Measurements from ENCODE around the gene AUTS2. TPM values are rescaled to one million over a fixed set of nuclear protein-coding genes. Genes with fewer than 3 reads are reported as not detected.

Gene AUTS2
- total RNA-seq, 4 donors from 2014 or later, result 29.8 to 114 (median 59.4) TPM

- DNase-seq, result no peak
- peaks cover 0 to 8% (median 4%) of the 10 kb centered on the region in 4 donors for H3K4me1 ChIP-seq
- no peaks in the 10 kb centered on the region for H3K27me3 ChIP-seq
- no peak for TF ChIP-seq EP300 (IDR thresholded peaks at IDR 0.05; ENCODE audit: low read depth)
- no peak for TF ChIP-seq POLR2AphosphoS5 (IDR thresholded peaks at IDR 0.05)
- TF ChIP-seq CTCF (IDR thresholded peaks at IDR 0.05), result no peak
- no peak for TF ChIP-seq POLR2A (IDR thresholded peaks at IDR 0.05)
- H3K9me3 ChIP-seq, result no peaks in the 10 kb centered on the region
- in situ Hi-C loops (cut with MboI; ENCODE audit: low pct_ligation_motif_present in 1 of 4, low pct_unique_long_range_greater_than_20kb in 1 of 4, low sequenced_read_pairs in 3 of 4), result no loop called here
- H3K4me3 ChIP-seq, result no peak overlapping the region
- intact Hi-C loops (cut with DNase I; ENCODE audit: low total_unique reads), result no loop called here
- H3K36me3 ChIP-seq, result no peaks in the 10 kb centered on the region
- WGBS, 2 donors (ENCODE audit: low coverage in 1 of 2), result 80% methylated on average over 3 of the region's 3 CpGs
- H3K27ac ChIP-seq, result no peak overlapping the region
Measured at GRCh38 chr7:70217571-70217970, 619.3 kb downstream of the AUTS2 start.

- in situ Hi-C loops (cut with MboI; ENCODE audit: low pct_ligation_motif_present in 1 of 4, low pct_unique_long_range_greater_than_20kb in 1 of 4, low sequenced_read_pairs in 3 of 4), result no loop called here
- TF ChIP-seq POLR2A (IDR thresholded peaks at IDR 0.05), result no peak
- no peak for TF ChIP-seq EP300 (IDR thresholded peaks at IDR 0.05; ENCODE audit: low read depth)
- no peak for TF ChIP-seq POLR2AphosphoS5 (IDR thresholded peaks at IDR 0.05)
- no peak for TF ChIP-seq CTCF (IDR thresholded peaks at IDR 0.05)
- H3K27ac ChIP-seq, result no peak overlapping the region
- no peaks in the 10 kb centered on the region for H3K9me3 ChIP-seq
- H3K27me3 ChIP-seq, result no peaks in the 10 kb centered on the region
- H3K4me3 ChIP-seq, result no peak overlapping the region
- peaks cover 0 to 8% (median 4%) of the 10 kb centered on the region in 4 donors for H3K4me1 ChIP-seq
- 51 to 76% methylated on average over 3 of the region's 3 CpGs for WGBS, 2 donors (ENCODE audit: low coverage in 1 of 2)
- no peaks in the 10 kb centered on the region for H3K36me3 ChIP-seq
- no peak for DNase-seq
- intact Hi-C loops (cut with DNase I; ENCODE audit: low total_unique reads), result no loop called here
Measured at GRCh38 chr7:70218006-70218405, 619.7 kb downstream of the AUTS2 start.

- TF ChIP-seq POLR2A (IDR thresholded peaks at IDR 0.05) (no peak), EP300 (IDR thresholded peaks at IDR 0.05; ENCODE audit: low read depth) (no peak), POLR2AphosphoS5 (IDR thresholded peaks at IDR 0.05) (no peak)
- no peaks in the 10 kb centered on the region for H3K36me3 ChIP-seq
- no peaks in the 10 kb centered on the region for H3K27me3 ChIP-seq
- no peaks in the 10 kb centered on the region for H3K9me3 ChIP-seq
- intact Hi-C loops (cut with DNase I; ENCODE audit: low total_unique reads), result no loop called here
- 76 to 80% methylated on average over 4 of the region's 4 CpGs for WGBS, 2 donors (ENCODE audit: low coverage in 1 of 2)
- H3K27ac ChIP-seq, result no peak overlapping the region
- in situ Hi-C loops (cut with MboI; ENCODE audit: low pct_ligation_motif_present in 1 of 4, low pct_unique_long_range_greater_than_20kb in 1 of 4, low sequenced_read_pairs in 3 of 4), result no loop called here
- no peak overlapping the region for H3K4me3 ChIP-seq
- peaks cover 0 to 3% (median 1%) of the 10 kb centered on the region in 4 donors for H3K4me1 ChIP-seq
- DNase-seq, result no peak
Measured at GRCh38 chr7:70219061-70219460, 620.8 kb downstream of the AUTS2 start.

GRCh38 chr7:70229242-70229641, 631.0 kb downstream of the AUTS2 start:
- H3K9me3 ChIP-seq, result peaks cover 18 to 26% of the 10 kb centered on the region in 2 donors
- TF ChIP-seq EP300 (IDR thresholded peaks at IDR 0.05; ENCODE audit: low read depth) (no peak), POLR2A (IDR thresholded peaks at IDR 0.05) (no peak), CTCF (IDR thresholded peaks at IDR 0.05) (no peak), POLR2AphosphoS5 (IDR thresholded peaks at IDR 0.05) (no peak)
- intact Hi-C loops (cut with DNase I; ENCODE audit: low total_unique reads), result no loop called here

GRCh38 chr7:70230761-70231160, 632.5 kb downstream of the AUTS2 start:
- in situ Hi-C loops (cut with MboI; ENCODE audit: low pct_ligation_motif_present in 1 of 4, low pct_unique_long_range_greater_than_20kb in 1 of 4, low sequenced_read_pairs in 3 of 4) (no loop called here), intact Hi-C loops (cut with DNase I; ENCODE audit: low total_unique reads) (no loop called here)
- Histone ChIP-seq H3K4me3 (no peak overlapping the region), H3K4me1 (no peaks in the 10 kb centered on the region), H3K36me3 (no peaks in the 10 kb centered on the region), H3K27ac (no peak overlapping the region), H3K9me3 (peaks cover 18 to 26% of the 10 kb centered on the region in 2 donors), H3K27me3 (no peaks in the 10 kb centered on the region)
- 80 to 94% methylated on average over 3 of the region's 3 CpGs for WGBS, 2 donors (ENCODE audit: low coverage in 1 of 2)
- TF ChIP-seq CTCF (IDR thresholded peaks at IDR 0.05) (no peak), POLR2AphosphoS5 (IDR thresholded peaks at IDR 0.05) (no peak), EP300 (IDR thresholded peaks at IDR 0.05; ENCODE audit: low read depth) (no peak), POLR2A (IDR thresholded peaks at IDR 0.05) (no peak)
- no peak for DNase-seq

More at GRCh38 chr7:70229242-70229641, 631.0 kb downstream of the AUTS2 start:
- no peak overlapping the region for H3K4me3 ChIP-seq
- H3K27ac ChIP-seq, result no peak overlapping the region
- DNase-seq, result no peak
- no peaks in the 10 kb centered on the region for H3K27me3 ChIP-seq
- in situ Hi-C loops (cut with MboI; ENCODE audit: low pct_ligation_motif_present in 1 of 4, low pct_unique_long_range_greater_than_20kb in 1 of 4, low sequenced_read_pairs in 3 of 4), result no loop called here
- no peaks in the 10 kb centered on the region for H3K36me3 ChIP-seq
- H3K4me1 ChIP-seq, result no peaks in the 10 kb centered on the region
